GM10266 (cell line): ENCODE data around the gene ASIC1.

ENCODE experiments used
- DNase-seq: peaks from one replicate; pipeline ENCODE4 v3.0.0; 2012; ENCODE audit errors: extremely low spot score
- TF ChIP-seq, protein P1 (sequence below): IDR thresholded peaks from 2 replicates; pipeline ENCODE4 v1.5.1; 2012; ENCODE audit warnings: mild to moderate bottlenecking, low read depth; ENCODE audit not compliant: control insufficient read depth, insufficient read depth; ENCODE audit errors: missing control alignments

ASIC1 gene

DNA sequence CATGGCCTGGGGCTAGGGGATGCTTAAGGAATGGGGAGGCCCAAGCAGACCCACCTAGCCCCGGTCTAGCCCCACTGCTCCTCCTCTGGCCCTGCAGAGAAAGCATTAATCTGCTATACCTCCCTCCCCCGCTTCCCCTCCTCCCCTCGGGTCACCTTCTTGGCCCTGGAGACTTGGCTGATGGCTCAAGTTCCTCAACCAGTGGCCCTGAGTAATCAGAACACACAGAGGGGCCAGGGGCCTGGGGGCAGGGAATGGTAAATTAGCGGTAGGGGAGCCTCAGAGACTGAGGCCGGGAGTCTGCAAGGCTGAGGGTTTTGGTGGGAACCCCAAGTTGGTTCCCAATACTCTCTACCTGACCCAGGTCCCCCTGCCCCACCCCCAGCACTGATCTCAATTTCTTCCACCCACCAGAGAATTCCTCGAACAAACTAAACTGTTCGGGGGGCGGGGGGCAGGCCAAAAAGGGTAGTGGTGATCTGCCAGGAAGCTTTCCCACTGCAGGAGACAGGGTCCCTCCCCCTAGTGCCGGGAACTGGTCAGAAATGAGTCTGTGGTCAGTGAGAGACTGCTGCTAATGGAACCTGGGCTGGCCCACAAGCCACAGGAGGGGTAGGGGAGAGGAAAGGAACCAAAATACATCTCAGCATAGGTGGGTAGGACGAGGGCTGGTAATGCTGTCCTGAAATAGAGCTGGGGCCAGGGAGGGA, 15.0 kb downstream of the ASIC1 start:
- DNase-seq, result no peak

DNA sequence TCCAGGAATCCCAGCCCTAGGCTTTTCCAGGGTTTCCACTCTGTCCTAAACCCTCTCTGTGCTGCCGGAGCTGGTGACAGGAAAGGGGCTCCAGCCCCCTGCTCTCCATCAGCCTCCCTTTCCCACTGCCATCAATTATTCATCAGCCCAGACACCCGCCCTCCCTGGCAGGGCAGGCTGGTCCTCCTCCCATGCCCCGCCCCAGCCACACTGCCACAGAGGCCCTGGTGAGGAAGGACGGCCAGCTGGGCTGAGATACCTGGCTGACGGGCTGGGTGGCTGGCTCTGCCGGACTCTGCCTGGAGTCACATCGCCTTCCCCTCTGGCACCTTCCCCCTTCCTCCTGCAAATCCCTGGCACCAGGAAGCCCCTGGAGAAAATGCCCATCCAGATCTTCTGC, 15.8 kb downstream of the ASIC1 start:
- no peak for DNase-seq
- TF ChIP-seq, protein P1, sequence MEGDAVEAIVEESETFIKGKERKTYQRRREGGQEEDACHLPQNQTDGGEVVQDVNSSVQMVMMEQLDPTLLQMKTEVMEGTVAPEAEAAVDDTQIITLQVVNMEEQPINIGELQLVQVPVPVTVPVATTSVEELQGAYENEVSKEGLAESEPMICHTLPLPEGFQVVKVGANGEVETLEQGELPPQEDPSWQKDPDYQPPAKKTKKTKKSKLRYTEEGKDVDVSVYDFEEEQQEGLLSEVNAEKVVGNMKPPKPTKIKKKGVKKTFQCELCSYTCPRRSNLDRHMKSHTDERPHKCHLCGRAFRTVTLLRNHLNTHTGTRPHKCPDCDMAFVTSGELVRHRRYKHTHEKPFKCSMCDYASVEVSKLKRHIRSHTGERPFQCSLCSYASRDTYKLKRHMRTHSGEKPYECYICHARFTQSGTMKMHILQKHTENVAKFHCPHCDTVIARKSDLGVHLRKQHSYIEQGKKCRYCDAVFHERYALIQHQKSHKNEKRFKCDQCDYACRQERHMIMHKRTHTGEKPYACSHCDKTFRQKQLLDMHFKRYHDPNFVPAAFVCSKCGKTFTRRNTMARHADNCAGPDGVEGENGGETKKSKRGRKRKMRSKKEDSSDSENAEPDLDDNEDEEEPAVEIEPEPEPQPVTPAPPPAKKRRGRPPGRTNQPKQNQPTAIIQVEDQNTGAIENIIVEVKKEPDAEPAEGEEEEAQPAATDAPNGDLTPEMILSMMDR, result no peak

More for the DNA sequence above, 15.0 kb downstream of the ASIC1 start:
- TF ChIP-seq, protein P1, result no peak

DNA sequence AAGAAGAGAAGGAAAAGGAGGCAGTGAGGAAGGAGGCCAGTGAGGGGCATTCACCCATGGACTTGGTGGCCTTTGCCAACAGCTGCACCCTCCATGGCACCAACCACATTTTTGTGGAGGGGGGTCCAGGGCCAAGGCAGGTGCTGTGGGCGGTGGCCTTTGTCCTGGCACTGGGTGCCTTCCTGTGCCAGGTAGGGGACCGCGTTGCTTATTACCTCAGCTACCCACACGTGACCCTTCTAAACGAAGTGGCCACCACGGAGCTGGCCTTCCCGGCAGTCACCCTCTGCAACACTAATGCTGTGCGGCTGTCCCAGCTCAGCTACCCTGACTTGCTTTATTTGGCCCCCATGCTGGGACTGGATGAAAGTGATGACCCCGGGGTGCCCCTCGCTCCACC, 16.3 kb downstream of the ASIC1 start:
- no peak for DNase-seq
- TF ChIP-seq, protein P1, result no peak

DNA sequence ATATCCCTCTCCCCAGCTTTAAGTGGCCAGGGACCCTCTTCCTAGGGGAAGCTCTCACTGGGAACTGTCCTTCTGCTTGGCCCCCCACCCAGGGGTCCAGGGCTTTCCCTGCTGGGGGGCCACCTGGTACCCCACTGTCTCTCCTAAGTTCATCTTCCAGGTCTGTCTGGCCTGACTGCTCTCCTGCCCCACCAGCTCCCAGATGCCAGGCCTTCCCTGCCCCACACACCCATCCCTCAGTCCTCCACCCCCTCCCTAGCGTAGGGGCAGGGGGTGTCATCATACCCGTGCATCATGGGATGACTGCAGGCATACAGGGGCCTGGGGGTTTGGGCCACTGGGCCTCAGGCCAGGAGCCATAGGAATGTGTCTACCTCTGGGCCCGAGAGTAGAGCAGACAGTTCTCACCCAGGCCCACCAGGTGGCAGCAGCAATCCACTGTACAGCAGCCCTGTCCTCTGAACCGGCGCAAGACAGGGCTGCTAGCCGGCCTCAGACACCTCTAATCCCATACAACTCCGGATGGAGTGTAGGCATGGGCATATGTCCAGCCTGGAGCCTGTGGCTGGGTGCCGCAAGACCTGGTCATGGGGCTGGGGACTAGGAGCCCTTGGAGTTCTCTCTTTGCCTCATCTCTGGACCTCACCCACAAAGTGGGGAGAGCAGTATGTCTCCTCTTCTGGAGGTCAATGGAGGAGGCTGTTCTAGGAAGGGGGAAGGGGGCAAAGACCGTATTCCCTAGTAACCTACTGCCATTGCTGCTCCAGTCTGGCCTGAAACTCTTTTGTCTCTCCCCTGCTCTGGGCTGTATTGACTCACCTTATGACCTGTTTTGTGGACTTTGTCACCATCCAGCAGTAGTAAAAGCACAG, 17.8 kb downstream of the ASIC1 start:
- peak; percentile 87 for DNase-seq
- TF ChIP-seq, protein P1, result peak; percentile 94

DNA sequence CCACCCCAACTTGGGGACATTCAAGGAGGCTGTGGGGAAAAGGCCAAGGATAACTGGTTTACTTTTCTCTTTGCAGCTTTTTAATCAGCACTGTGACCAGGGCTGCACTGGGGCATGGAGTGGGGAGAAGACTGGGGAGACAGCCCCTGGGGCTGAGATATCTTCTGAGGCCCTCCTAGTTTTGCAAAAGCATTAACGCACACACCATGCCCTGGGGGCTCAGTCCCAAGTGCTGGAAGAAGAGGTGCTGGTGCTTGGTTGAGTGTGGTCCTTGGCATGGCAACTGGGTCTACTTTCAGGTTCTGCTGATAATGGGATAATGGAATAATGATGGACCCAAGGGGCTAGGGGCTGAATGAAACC, 18.4 kb downstream of the ASIC1 start:
- no peak for DNase-seq
- TF ChIP-seq, protein P1, result no peak

DNA sequence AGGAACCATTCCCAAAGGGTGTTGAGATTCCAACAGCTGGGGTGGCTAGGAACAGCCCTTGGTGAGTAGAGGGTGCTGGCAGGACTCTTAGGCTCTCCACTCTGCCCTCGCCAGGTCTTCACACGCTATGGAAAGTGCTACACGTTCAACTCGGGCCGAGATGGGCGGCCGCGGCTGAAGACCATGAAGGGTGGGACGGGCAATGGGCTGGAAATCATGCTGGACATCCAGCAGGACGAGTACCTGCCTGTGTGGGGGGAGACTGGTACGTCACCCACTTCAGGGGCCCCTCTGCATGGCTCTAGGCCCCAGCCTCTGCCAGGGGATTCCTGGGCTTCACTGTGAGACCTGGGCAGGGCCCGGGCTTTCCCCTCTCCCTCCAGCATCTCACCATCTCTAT, 19.7 kb downstream of the ASIC1 start:
- TF ChIP-seq, protein P1, result no peak
- DNase-seq, result no peak

DNA sequence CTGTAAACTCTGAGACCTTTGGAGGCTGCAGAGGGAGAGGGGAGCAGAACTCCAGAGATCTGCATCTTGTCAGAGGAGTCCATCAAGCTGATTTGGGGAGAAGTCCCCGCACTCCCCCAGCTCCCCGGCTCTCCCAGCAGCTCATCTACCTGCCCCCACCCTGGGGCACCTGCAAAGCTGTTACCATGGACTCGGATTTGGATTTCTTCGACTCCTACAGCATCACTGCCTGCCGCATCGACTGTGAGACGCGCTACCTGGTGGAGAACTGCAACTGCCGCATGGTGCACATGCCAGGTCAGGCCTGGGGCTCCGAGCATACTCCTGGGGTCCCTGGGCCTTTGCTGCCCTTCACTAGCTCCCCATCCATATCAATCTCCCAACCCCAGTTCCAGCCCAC, 20.9 kb downstream of the ASIC1 start:
- DNase-seq, result no peak
- TF ChIP-seq, protein P1, result no peak
